Panc1 (cell line): ENCODE measurements around the gene PTPRS. TPM values are rescaled to one million over a fixed set of nuclear protein-coding genes. Genes with fewer than 3 reads are reported as not detected.

Source experiments
- ATAC-seq: fragments of 200-7000 bp; cut with Tn5 transposase; 2 replicates; pipeline ENCODE4 v1.9.1; 2020; ENCODE audit warnings: mild to moderate bottlenecking, moderate library complexity
- BruUV-seq: library from RNA; stranded (reverse); fragments of 400-500 nt; replicated peaks from 2 replicates; lab custom pipeline; 2021; lab: Mats Ljungman, UMichigan
- CTCF ChIA-PET: fragments of 300-600 bp; sonication (Branson Sonifier 250); formaldehyde crosslinking; loops from one replicate; lab custom pipeline; 2022; ENCODE audit warnings: antibody characterized with exemption; lab: Charles Lee
- POLR2A ChIA-PET: fragments of 300-600 bp; sonication (Branson Sonifier 250); formaldehyde crosslinking; loops from one replicate; lab custom pipeline; 2022; ENCODE audit warnings: antibody characterized with exemption; lab: Charles Lee
- DNase-seq: peaks from one replicate; pipeline ENCODE4 v3.0.0-alpha.2; 2010; ENCODE audit warnings: low read depth, low spot score
- H3K27ac ChIP-seq: 2 replicates; pipeline ENCODE4 v1.5.1; 2011; ENCODE audit warnings: mild to moderate bottlenecking, low read length, inconsistent platforms
- H3K27me3 ChIP-seq: fragments of 200-500 bp; sonication (Bioruptor generic); 2 replicates; pipeline ENCODE4 v1.6.0; 2014; ENCODE audit warnings: low read length, inconsistent platforms; ENCODE audit not compliant: control insufficient read depth, insufficient read depth
- H3K36me3 ChIP-seq: fragments of 200-500 bp; sonication (Bioruptor generic); 2 replicates; pipeline ENCODE4 v1.5.1; 2014; ENCODE audit warnings: inconsistent platforms, mild to moderate bottlenecking, low read length, moderate library complexity; ENCODE audit not compliant: control insufficient read depth, insufficient read depth
- H3K4me1 ChIP-seq: 2 replicates; pipeline ENCODE4 v1.5.1; 2011; ENCODE audit warnings: inconsistent platforms, mild to moderate bottlenecking, low read length, moderate library complexity; ENCODE audit not compliant: control insufficient read depth, insufficient read depth
- H3K4me3 ChIP-seq, 2 experiments: 2 replicates each; pipeline ENCODE4 v1.5.1; 2011 to 2012; ENCODE audit warnings: low read depth in 2 of 2, low read length in 2 of 2, mild to moderate bottlenecking in 2 of 2, inconsistent platforms in 1 of 2, moderate library complexity in 1 of 2
- H3K9me3 ChIP-seq: fragments of 200-500 bp; sonication (Bioruptor generic); 2 replicates; pipeline ENCODE4 v1.5.1; 2014; ENCODE audit warnings: low read depth, mild to moderate bottlenecking, inconsistent platforms, low read length, moderate library complexity; ENCODE audit not compliant: control insufficient read depth, insufficient read depth
- CTCF ChIP-seq: fragments of 450-650 bp; IDR thresholded peaks from 2 replicates; pipeline ENCODE4 v1.5.1; 2017; ENCODE audit warnings: mild to moderate bottlenecking
- POLR2AphosphoS5 ChIP-seq: IDR thresholded peaks from 2 replicates; pipeline ENCODE4 v1.6.1; 2012; ENCODE audit warnings: mild to moderate bottlenecking, low read depth, low read length, moderate library complexity
- REST ChIP-seq, 2 experiments: IDR thresholded peaks; 2 replicates each; pipeline ENCODE4 v1.6.1; 2011 to 2012; ENCODE audit warnings: low read depth in 2 of 2, control low read depth in 1 of 2, low read length in 1 of 2, mild to moderate bottlenecking in 1 of 2, moderate library complexity in 1 of 2; ENCODE audit not compliant: insufficient read depth in 1 of 2
- SIN3A ChIP-seq: IDR thresholded peaks from 2 replicates; pipeline ENCODE4 v1.6.1; 2012; ENCODE audit warnings: low read depth, mild to moderate bottlenecking, low read length, moderate library complexity, borderline replicate concordance; ENCODE audit not compliant: insufficient read depth
- TCF7L2 ChIP-seq: IDR thresholded peaks from 2 replicates; pipeline ENCODE4 v1.6.1; 2011; ENCODE audit warnings: mild to moderate bottlenecking, low read depth, low read length, inconsistent platforms
- in situ Hi-C: cut with HindIII; loops from 2 replicates; pipeline ENCODE4 v1.10.0; 2016; ENCODE audit warnings: low sequenced_read_pairs, low pct_unique_long_range_greater_than_20kb
- intact Hi-C: fragments of 100-400 bp; cut with micrococcal nuclease; formaldehyde crosslinking; loops from one replicate; pipeline ENCODE4 v1.10.0; 2022; ENCODE audit not compliant: unreplicated experiment
- total RNA-seq: library from RNA; stranded (reverse); gene quantifications from one replicate; pipeline ENCODE4 v1.2.1, GENCODE V29; 2021; ENCODE audit not compliant: unreplicated experiment

Gene PTPRS
- total RNA-seq, 1 experiment from 2014 or later, result 85.4 TPM

- ChIA-PET CTCF (no interaction called here), POLR2A (no interaction called here)
- TF ChIP-seq REST (IDR thresholded peaks at IDR 0.05; ENCODE audit: insufficient read depth in 1 of 2, low read depth in 2 of 2, low read length in 1 of 2), result no peak
- no peak for TF ChIP-seq SIN3A
- no peak for TF ChIP-seq POLR2AphosphoS5
- no peak for TF ChIP-seq CTCF
- TF ChIP-seq TCF7L2, result no peak
- ATAC-seq (no peak), DNase-seq (no peak)
- BruUV-seq, result no TSS peak
- no peaks in the 10 kb centered on the region for H3K4me1 ChIP-seq
- no peaks in the 10 kb centered on the region for H3K36me3 ChIP-seq
- H3K9me3 ChIP-seq, result no peaks in the 10 kb centered on the region
- no peak overlapping the region for H3K4me3 ChIP-seq
- H3K27ac ChIP-seq, result no peak overlapping the region
- no peaks in the 10 kb centered on the region for H3K27me3 ChIP-seq
- intact Hi-C loops, result no loop called here
- in situ Hi-C loops, result no loop called here
Observed at GRCh38 chr19:5358173-5358800, 17.7 kb upstream of the PTPRS start.

GRCh38 chr19:5357584-5357983 is 17.0 kb upstream of the PTPRS start:
- BruUV-seq, result no TSS peak

More at GRCh38 chr19:5357584-5357983, 17.0 kb upstream of the PTPRS start:
- H3K4me1 ChIP-seq, result no peaks in the 10 kb centered on the region
- ChIA-PET CTCF (no interaction called here), POLR2A (no interaction called here)
- no peaks in the 10 kb centered on the region for H3K36me3 ChIP-seq
- H3K27ac ChIP-seq, result no peak overlapping the region
- H3K4me3 ChIP-seq, result no peak overlapping the region
- in situ Hi-C loops, result no loop called here
- TF ChIP-seq SIN3A (no peak), TCF7L2 (no peak), CTCF (no peak), REST (IDR thresholded peaks at IDR 0.05; ENCODE audit: insufficient read depth in 1 of 2, low read depth in 2 of 2, low read length in 1 of 2) (no peak), POLR2AphosphoS5 (no peak)
- DNase-seq (no peak), ATAC-seq (no peak)
- no peaks in the 10 kb centered on the region for H3K27me3 ChIP-seq
- intact Hi-C loops, result no loop called here
- H3K9me3 ChIP-seq, result no peaks in the 10 kb centered on the region
